Right ventricle myocardium inferior (tissue), 1 donor: ENCODE measurements around the gene SLC30A1. TPM values are rescaled to one million over a fixed set of nuclear protein-coding genes. Genes with fewer than 3 reads are reported as not detected.
A peak's percentile ranks its signal among the peaks of the same experiment; 100 is the strongest.
"Not testable (repeated sequence)": the region's sequence is repeated elsewhere in the genome, so short reads cannot be mapped to it uniquely, and the experiment has no call there.

Experiments
- ATAC-seq: fragments of 200-7000 bp; cut with Tn5 transposase; one replicate; pipeline ENCODE4 v1.9.1; 2020; ENCODE audit warnings: mild to moderate bottlenecking, moderate library complexity
- DNase-seq: peaks from one replicate; pipeline ENCODE4 v3.0.0; 2021; ENCODE audit errors: missing footprints
- intact Hi-C: fragments of 100-400 bp; cut with DNase I; formaldehyde crosslinking; loops from one replicate; pipeline ENCODE4 v1.11.0; 2022
- long read RNA-seq: library from polyadenylated mRNA; unstranded; transcript quantifications from one replicate; pipeline ENCODE4 v2.0.0, GENCODE V29; 2021
- total RNA-seq: library from RNA; stranded (reverse); fragmentation: NEBNext Ultra II Directional; extraction: Animal tissue kit (Norgen Biotek cat#: 25700); gene quantifications from one replicate; pipeline ENCODE4 v1.2.1, GENCODE V29; 2021
- donor health status: DM: no; HTN: yes; CAD: no; lungs with severe emphysema.

Gene SLC30A1, protein sequence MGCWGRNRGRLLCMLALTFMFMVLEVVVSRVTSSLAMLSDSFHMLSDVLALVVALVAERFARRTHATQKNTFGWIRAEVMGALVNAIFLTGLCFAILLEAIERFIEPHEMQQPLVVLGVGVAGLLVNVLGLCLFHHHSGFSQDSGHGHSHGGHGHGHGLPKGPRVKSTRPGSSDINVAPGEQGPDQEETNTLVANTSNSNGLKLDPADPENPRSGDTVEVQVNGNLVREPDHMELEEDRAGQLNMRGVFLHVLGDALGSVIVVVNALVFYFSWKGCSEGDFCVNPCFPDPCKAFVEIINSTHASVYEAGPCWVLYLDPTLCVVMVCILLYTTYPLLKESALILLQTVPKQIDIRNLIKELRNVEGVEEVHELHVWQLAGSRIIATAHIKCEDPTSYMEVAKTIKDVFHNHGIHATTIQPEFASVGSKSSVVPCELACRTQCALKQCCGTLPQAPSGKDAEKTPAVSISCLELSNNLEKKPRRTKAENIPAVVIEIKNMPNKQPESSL
- 11.5 TPM for total RNA-seq
- long read RNA-seq, full-length matches to known transcripts, result 11 of 12 reads
- long read RNA-seq, partial matches to known transcripts, result 0 of 12 reads
- long read RNA-seq, other reads (novel, unspliced or antisense), result 1 of 12 reads

DNA sequence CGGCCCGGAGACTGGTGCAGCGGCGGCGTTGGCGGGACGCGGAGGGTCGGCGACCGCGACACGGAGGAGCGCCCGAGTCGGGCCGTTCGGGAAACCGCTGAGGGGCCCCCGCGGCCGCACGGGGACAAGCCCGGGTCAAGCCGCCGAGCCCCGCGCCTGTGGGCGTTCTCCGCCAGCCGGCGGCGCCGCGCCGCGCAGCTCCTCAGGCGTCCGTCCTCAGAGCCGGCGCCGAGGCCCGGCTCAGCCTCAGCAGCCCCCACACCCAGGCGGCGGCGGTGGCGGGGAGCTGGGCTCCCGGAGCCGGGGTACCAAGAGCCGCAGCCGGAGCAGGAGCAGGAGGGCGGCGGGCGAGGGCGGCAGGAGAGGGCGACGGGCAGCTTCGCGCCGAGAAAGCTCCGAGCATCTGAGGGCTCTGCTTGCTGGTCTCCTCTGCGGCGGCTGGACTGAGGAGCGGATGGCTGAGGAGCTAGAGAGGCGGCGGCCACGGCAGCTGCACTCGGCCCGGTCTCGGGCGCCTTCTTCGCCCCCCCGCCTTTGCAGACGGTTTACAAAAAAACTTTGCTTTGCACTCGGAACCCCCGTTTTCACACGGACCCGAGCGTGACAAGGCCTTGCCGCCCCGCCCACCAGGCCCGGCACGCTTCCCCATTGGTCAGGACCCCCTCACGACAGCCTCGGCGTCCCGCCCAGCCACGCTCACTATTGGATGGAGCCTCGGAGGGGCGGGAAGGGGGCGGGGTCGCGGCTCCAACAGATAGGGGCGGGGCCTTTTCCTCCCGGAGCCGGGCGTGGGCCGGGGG, at the start of gene SLC30A1:
TSS of gene SLC30A1 (minus strand) at position 522 of the 800 bp plus-strand sequence. CDS start 549 bp downstream, outside the sequence.
- DNase-seq (peak; percentile 100), ATAC-seq (peak; percentile 97)
- intact Hi-C loops, result loop anchor here (2.0 to 5.0 kb wide), 4 partner anchors 34 to 320 kb away; partner anchors contain the start of gene RCOR3

DNA sequence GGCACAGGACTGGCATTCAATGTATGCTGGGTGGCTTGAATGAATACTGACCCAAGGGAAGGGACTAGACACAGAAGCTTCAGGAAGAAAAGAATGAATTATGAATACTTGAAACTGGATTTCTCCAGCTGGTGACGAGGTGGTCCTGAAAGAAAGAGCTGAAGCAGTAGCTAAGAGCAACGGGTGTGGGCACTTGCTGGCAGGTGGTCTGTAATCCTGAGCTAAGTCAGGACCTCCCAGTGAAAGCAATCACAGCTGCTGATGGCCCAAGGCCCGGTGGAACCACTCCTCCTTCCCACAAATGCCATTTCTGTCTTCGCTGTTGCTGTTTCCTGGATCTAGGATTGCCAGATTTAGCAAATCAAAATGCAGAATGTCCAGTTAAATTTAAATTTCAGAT, 49.5 kb upstream of the SLC30A1 start:
- intact Hi-C loops, result no loop called here
- DNase-seq (no peak), ATAC-seq (no peak)

DNA sequence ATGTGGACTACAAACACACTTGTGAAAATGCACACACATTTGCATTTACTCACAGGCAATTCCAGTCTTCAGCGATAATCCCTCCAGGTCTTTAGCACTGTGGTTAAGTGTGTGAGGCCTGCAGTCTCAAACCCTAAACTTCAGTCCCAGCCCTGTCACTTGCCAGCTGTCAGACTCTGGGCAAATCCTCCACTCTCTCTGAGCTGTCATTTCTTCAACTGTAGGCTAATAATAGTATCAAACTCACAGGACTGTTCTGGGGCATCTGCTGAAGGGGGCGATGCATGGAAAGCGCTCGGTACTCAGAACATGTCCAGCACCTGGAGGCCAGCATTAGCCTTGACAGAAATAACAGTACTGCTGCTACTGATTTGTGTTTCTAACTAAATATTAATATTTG, 48.3 kb upstream of the SLC30A1 start:
- peak; percentile 9 for ATAC-seq
- no peak for DNase-seq
- intact Hi-C loops, result no loop called here

DNA sequence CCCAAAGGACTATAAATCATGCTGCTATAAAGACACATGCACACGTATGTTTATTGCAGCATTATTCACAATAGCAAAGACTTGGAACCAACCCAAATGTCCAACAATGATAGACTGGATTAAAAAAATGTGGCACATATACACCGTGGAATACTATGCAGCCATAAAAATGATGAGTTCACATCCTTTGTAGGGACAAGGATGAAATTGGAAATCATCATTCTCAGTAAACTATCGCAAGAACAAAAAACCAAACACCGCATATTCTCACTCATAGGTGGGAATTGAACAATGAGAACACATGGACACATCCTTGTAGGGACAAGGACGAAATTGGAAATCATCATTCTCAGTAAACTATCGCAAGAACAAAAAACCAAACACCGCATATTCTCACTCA, 46.9 kb upstream of the SLC30A1 start:
- intact Hi-C loops, ATAC-seq, DNase-seq: not testable (repeated sequence)

DNA sequence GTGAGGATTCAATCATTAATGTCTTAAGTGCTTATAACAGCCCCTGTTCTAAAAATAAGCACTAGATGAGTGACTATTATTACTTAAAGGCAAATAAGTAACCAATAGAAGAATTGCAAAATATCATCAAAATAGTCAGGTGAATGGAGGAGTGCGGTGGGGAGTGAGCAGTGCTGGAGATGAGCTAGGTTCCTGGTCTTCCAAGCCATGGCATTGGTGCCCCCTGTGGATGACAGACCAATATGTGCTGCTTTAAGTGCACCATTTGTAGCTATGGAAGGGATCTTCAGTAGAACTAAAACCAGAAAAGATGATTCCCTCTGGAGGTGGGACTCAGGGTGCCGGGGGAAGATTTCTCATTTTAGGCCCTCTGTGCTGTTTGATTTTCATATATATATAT, 46.1 kb upstream of the SLC30A1 start:
- ATAC-seq, result no peak
- DNase-seq, result no peak
- intact Hi-C loops, result no loop called here

DNA sequence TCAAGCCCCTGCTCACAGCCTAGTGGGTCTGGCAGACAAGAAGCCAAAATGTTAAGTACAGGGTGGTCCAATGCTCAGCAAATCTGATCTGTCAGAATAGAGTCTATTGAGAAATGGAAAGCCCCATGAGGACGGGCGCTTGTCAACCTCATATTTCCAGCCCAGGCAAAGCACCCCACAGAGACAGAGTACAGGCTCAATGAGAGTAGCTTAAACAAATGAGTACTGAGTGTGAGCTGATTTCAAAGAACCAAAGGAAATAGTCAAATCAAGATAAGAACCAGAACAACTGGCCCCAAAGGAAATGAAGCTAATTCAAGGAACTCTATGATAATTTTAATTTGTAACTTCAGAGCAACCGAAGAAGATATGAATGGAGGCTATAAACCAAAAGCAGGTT, 44.6 kb upstream of the SLC30A1 start:
- ATAC-seq (no peak), DNase-seq (no peak)
- intact Hi-C loops, result no loop called here

DNA sequence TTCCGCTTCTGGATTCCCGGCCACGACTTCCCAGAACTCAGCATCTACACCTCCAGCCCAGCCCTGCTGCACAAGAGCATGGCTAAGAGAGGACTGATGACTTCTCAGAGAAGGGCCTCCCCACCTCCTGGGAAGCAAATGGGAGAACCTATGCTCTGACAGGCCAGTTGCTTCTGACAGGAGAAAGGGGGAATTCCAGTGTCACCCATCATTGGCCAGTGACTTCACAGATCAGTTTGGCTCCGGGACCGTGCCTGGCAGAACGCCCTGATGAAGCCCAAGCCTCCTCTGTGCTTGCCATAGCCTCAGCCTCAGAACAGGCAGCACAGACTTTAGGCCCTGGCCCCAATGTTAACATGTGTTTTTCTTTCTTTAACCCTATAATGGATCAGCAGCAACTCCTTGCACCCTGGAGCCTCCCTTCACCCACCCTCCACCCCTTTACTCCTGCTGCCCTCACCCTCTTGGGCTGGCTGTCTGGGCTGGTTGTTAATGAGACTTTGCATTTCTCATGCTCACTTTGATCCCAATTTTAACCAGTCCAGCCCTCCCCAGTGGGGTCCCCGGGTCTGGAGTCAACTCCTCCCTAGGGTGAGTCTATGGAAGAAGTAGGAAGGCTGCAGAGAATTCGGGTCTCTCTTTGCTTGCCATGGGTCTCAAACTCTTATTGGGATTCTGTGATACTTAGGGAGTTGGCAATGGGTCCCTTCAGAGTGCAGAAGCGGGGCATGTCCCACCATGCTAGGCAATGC, 42.7 kb upstream of the SLC30A1 start:
- intact Hi-C loops, result no loop called here
- DNase-seq (no peak), ATAC-seq (no peak)

DNA sequence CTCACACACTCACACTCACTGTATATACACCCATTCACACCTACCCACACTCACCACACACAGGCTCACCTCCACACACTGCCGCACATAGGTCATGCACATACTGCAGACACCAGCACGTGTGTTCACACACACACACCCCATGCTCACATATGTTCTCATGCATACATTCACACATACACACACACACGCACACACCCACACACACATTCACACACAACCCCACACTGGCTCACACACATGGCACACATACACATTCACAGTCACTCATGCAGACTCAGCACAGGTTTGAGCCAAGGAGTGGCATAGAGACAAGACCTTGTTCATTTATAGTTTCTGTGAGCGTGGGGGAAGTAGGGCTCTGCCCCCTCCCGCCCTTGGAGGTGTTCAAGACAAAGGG, 41.1 kb upstream of the SLC30A1 start:
- ATAC-seq (no peak), DNase-seq (no peak)
- intact Hi-C loops, result no loop called here

DNA sequence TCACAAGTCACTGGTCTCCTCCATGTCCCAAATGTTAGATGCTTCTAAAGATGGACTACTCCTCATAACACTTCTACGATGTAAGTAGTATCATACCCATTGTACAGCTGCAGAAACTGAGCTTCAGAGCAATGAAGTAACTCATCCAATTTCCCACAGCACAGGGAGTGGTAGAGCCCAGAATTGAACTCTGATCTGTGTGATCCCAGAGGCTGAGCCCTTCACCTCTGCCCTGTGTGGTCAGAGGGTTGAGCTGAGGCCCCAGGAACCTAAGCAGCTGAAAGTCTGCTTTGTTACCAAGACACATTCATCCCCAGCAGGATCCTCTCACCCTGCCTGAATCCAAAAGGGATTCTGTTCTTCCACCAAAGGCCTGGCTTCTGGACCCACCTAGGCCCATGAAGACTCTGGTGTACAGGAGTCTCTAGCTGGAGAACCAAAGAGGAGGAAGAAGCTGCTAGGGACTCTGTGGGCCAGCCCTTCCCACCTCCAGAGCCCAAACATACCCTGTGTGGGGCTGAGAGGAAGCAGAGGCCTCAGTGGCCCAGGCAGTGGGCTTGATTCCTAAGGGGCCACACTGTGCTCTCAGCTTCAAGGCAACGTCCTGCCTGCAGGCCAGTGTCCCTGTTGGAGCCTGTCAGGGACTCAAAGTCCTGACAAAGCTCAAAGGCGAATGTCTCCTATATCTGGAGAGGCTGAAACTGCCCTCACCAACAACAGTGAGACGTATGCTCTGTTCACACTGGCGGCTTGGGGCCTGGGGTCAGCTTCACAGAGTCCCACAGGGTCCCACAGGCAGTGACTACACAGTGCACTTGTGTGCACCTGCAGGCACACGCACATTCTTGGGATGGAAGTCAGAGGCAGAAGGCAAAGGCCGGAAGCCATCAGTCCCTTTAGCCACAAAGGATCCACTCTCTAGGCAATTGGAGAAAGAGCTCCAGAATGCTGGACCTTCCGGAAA, 40.4 kb upstream of the SLC30A1 start:
- no peak for ATAC-seq
- no peak for DNase-seq
- intact Hi-C loops, result no loop called here

DNA sequence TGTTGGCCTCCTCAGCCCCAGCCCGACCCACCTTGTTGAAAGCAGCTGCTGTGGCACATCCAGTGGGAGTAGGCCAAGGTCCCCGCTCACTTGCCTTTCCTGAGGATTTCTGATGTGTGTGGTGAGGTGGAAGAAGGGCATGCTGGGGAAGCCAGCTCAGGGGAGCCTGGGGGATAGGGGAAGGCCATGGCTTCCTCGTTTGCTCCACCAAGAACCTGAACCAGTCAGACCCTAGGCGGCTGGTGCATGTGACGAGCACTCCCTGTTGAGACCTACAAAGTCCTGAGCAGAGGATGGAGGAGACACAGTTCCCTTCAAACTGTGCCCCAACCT, 38.0 kb upstream of the SLC30A1 start:
- intact Hi-C loops, result no loop called here
- ATAC-seq (no peak), DNase-seq (no peak)

DNA sequence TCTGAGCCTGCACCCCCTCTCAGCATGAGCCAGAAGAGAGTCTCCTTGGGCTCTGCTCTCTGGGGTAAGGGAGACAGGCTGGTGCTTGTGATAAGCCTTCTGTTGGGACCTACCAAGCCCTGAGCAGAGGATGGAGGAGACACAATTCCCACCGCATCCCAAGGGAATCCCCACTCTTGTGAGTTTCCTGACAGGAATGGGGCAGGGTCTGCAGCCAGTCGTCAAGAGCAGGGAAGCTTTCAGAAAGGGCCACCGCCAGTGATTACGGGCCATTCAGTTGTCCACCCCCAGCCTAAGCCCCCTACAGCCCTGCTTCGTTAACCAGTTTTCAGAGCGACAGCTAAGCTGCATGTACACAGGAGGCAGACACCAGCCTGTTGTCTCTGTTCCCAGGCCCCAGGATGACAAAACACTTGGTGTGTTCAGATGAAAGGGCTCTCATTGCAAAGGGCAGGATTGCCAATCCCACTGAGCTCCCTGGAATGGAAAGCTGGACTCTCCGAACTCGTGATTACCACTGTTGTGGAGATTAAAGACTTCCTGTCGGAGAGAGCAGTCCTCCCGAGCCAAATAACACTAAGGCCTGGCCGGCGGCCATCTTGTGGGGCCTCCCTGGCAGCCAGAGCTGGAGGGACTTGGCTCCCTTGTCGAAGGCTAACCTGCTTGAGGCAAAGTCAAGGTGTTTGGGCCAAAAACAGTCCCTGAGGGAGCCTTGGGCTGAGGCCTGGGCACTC, 37.4 kb upstream of the SLC30A1 start:
- intact Hi-C loops, result no loop called here
- DNase-seq (no peak), ATAC-seq (peak; percentile 66)

DNA sequence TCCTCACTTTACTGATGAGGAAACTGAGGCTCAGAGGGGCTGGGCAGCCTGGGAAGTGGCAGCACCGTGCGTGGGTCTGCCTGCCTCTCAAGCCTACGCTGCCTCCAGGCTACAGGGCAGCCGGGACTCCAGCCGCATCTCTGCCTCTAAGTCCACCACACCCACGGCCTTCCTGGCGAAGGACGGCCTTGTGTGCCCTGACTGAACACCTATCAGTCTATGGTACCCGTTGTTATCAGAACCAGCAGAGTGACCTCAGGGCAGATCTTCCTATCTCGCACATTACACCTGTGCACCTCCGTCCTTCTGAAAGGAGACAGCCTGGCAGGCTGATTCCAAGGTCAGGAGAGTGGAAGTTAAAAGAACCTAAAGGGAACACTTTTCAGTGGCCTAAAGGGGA, 35.7 kb upstream of the SLC30A1 start:
- no peak for DNase-seq
- no peak for ATAC-seq
- intact Hi-C loops, result no loop called here

DNA sequence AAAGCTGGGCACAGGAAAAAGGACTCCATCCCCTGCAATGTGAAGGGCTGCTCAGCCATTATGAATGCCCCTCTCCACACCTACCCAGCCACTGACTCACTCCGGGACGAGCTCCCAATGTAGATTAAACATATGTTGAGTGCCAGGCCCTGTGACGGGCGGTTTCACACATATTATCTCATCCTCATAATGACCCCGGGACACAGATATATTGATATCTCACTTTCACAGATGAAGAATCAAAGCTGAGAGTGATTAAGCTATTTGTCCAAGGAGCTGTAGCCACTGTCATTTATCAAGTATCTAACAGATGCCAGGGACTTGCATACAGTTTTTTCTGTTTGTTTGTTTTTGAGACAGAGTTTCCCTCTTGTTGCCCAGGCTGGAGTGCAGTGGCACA, 35.0 kb upstream of the SLC30A1 start:
- ATAC-seq (no peak), DNase-seq (no peak)
- intact Hi-C loops, result loop anchor here (2.0 kb wide), 1 partner anchor 35 kb away; the partner anchor contains the start of gene SLC30A1

DNA sequence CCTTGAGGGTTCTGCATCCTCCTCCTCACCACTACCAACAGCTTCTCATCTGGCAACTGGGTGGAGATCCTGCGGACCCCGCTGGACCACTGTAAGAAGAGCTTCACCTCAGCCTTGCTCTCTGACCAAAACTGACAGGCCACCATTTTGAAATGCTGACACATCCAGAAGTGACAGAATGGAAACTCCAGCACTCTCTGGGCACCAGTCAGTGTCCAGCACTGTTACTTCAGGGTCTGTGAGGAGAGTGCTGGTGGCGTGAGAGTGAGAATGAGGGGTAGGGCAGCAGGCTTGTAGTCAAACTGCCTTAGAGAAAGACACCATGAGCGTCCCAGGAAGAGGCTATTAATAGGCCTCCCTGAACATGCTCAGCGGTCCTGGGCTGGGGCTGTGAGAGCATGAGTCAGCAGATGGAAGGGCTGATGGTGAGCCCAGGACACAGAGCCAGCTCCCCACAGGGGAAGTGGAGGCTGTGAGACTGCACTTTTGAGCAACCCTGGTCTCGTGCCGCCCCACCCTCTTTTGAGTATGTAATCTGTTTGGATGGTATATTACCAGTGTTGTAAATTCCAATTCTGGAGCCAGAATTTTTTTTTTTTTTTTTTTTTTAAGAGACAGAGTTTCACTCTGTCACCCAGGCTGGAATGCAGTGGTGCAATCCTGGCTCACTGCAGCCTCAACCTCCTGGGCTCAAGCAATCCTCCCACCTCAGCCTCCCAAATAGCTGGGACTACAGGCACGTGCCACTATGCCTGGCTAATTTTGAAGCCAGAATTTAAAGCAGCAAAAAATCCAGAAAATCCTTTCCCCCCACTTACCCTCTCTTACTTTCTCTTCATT, 34.4 kb upstream of the SLC30A1 start:
- DNase-seq, result peak; percentile 91
- ATAC-seq, result peak; percentile 85
- intact Hi-C loops, result loop anchor here (2.0 kb wide), 1 partner anchor 35 kb away; the partner anchor contains the start of gene SLC30A1

DNA sequence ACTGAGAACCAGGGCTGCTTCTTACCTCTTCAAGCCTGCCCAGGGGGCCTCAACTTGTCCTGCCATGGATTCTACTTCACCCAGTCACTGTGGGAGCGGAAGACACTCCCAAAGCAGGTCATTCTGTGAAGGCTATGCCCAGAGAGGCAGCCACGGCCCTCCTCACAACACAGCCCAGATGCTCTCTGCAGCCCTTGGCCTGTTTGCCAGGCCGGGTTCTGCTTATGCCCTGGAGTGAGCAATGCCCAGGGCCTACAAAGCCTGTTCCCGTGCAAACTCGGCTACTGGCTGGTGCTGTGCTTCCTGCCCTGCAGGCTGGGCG, 33.8 kb upstream of the SLC30A1 start:
- intact Hi-C loops, result loop anchor here (2.0 kb wide), 1 partner anchor 34 kb away; the partner anchor contains the start of gene SLC30A1
- ATAC-seq (no peak), DNase-seq (no peak)

DNA sequence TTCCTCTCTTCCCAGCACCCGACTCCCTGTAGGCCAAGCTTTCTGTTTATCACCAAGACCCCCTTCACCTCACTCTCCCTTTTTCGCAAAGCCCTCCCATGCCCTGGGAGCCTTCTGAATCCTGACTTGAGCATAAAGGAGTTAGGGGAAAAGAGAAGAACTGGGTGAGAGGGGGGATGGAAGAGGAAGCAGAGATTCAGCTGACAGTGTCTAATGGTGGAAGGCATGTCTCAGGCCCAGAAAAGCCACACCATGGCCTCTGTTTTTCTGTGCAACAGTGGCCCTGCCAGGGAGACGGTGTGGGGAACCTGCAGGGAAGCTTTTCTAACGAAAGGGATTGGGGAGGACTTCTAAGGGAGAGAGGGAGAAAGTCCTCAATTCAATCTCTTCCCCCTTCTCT, 32.9 kb upstream of the SLC30A1 start:
- no peak for DNase-seq
- no peak for ATAC-seq
- intact Hi-C loops, result loop anchor here (2.0 kb wide), 1 partner anchor 33 kb away; the partner anchor contains the start of gene SLC30A1
